Uterus (tissue), 4 donors: ENCODE measurements around the gene ANKRD11. TPM values are rescaled to one million over a fixed set of nuclear protein-coding genes. Genes with fewer than 3 reads are reported as not detected.

Experiments used
- DNase-seq, 2 donors: peaks; one replicate each; pipeline ENCODE4 v3.0.0-alpha.2; 2019 to 2020
- H3K27ac ChIP-seq, 2 donors: fragments of 200-600 bp; sonication (generic); 1 replicate in 1 of 2; 2 replicates in 1 of 2; pipeline ENCODE4 v1.5.1; 2016 to 2018
- H3K27me3 ChIP-seq, 2 donors: fragments of 200-600 bp; sonication (generic); one replicate each; pipeline ENCODE4 v1.5.1; 2018 to 2019; ENCODE audit warnings: control low read depth in 1 of 2
- H3K36me3 ChIP-seq, 2 donors: fragments of 200-600 bp; sonication (generic); one replicate each; pipeline ENCODE4 v1.5.1; 2019; ENCODE audit warnings: control low read depth in 1 of 2
- H3K4me1 ChIP-seq, 2 donors: fragments of 200-600 bp; sonication (generic); one replicate each; pipeline ENCODE4 v1.5.1; 2018 to 2019; ENCODE audit warnings: control low read depth in 1 of 2
- H3K4me3 ChIP-seq, 2 donors: fragments of 200-600 bp; sonication (generic); 1 replicate in 1 of 2; 2 replicates in 1 of 2; pipeline ENCODE4 v1.5.1; 2018 to 2019; ENCODE audit warnings: mild to moderate bottlenecking in 1 of 2
- H3K9me3 ChIP-seq, 2 donors: fragments of 200-600 bp; sonication (generic); one replicate each; pipeline ENCODE4 v1.5.1; 2019; ENCODE audit warnings: control low read depth in 1 of 2
- POLR2A ChIP-seq, 2 donors: fragments of 450-650 bp; IDR thresholded peaks; one replicate each; pipeline ENCODE4 v1.6.1; 2016; ENCODE audit warnings: antibody characterized with exemption in 2 of 2, mild to moderate bottlenecking in 1 of 2, moderate library complexity in 1 of 2
- intact Hi-C: fragments of 100-400 bp; cut with DNase I; formaldehyde crosslinking; loops from one replicate; pipeline ENCODE4 v1.15.1; 2023; ENCODE audit warnings: low total_unique reads
- total RNA-seq, 4 donors: library from RNA; depleted of rRNA in 3 of 4; stranded (reverse); fragments of >200 nt in 3 of 4; gene quantifications; one replicate each; pipeline versions ENCODE4 v1.1.0 to v1.2.4, GENCODE V29; 2014 to 2023
- TF ChIP-seq, protein P1 (sequence below), 4 experiments: fragments of 200-600 bp in 2 of 4; fragments of 450-650 bp in 2 of 4; sonication (generic) in 2 of 4; IDR thresholded peaks; one replicate each; pipeline ENCODE4 v1.5.1; 2016 to 2019; ENCODE audit warnings: antibody characterized with exemption in 4 of 4, mild to moderate bottlenecking in 2 of 4, moderate library complexity in 1 of 4
- donor health status: DM: yes; HTN: yes; CAD: no.

The ANKRD11 gene
- total RNA-seq, 4 donors from 2014 or later: 20.5 to 182 (median 45.5) TPM

GRCh38 chr16:89420204-89420603 is 70.2 kb downstream of the ANKRD11 start:
- Histone ChIP-seq H3K36me3 (no peaks in the 10 kb centered on the region), H3K4me3 (no peak overlapping the region), H3K4me1 (peaks cover 3 to 10% of the 10 kb centered on the region in 2 donors), H3K9me3 (no peaks in the 10 kb centered on the region), H3K27me3 (no peaks in the 10 kb centered on the region), H3K27ac (no peak overlapping the region)
- DNase-seq: no peak
- intact Hi-C loops: no loop called here
- no peak for TF ChIP-seq POLR2A (IDR thresholded peaks at IDR 0.05)
- TF ChIP-seq, protein P1, sequence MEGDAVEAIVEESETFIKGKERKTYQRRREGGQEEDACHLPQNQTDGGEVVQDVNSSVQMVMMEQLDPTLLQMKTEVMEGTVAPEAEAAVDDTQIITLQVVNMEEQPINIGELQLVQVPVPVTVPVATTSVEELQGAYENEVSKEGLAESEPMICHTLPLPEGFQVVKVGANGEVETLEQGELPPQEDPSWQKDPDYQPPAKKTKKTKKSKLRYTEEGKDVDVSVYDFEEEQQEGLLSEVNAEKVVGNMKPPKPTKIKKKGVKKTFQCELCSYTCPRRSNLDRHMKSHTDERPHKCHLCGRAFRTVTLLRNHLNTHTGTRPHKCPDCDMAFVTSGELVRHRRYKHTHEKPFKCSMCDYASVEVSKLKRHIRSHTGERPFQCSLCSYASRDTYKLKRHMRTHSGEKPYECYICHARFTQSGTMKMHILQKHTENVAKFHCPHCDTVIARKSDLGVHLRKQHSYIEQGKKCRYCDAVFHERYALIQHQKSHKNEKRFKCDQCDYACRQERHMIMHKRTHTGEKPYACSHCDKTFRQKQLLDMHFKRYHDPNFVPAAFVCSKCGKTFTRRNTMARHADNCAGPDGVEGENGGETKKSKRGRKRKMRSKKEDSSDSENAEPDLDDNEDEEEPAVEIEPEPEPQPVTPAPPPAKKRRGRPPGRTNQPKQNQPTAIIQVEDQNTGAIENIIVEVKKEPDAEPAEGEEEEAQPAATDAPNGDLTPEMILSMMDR (IDR thresholded peaks at IDR 0.05): no peak

DNA sequence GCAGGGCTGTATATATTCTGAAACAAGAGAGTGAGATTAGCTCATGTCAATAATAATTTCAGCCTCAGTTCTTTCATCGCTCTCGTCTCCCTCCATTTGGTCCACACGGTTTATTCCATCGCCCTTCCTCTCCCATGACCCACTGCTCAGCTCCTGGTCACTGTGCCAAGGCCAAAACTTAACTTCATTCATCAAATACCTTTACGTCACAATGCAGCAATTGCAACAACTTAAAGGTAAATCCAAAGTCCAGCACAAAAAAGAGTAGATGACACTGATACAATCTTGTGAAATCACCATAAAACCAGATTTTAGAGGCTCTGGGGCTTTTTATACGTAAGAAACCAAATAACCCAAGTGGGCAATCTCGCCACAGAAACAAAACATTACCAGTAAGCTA is 72.0 kb downstream of the ANKRD11 start:
- H3K27me3 ChIP-seq: no peaks in the 10 kb centered on the region
- TF ChIP-seq POLR2A (IDR thresholded peaks at IDR 0.05): no peak
- TF ChIP-seq, protein P1 (IDR thresholded peaks at IDR 0.05): no peak
- no peak overlapping the region for H3K27ac ChIP-seq
- H3K4me3 ChIP-seq: no peak overlapping the region
- no peaks in the 10 kb centered on the region for H3K36me3 ChIP-seq
- peaks cover 3 to 10% of the 10 kb centered on the region in 2 donors for H3K4me1 ChIP-seq
- no peaks in the 10 kb centered on the region for H3K9me3 ChIP-seq
- intact Hi-C loops: no loop called here
- no peak for DNase-seq

GRCh38 chr16:89417352-89417751 is 73.0 kb downstream of the ANKRD11 start:
- Histone ChIP-seq H3K9me3 (no peaks in the 10 kb centered on the region), H3K27ac (no peak overlapping the region), H3K27me3 (no peaks in the 10 kb centered on the region), H3K4me3 (no peak overlapping the region), H3K36me3 (no peaks in the 10 kb centered on the region), H3K4me1 (peaks cover 0 to 7% of the 10 kb centered on the region in 2 donors)
- DNase-seq: no peak
- TF ChIP-seq, protein P1 (IDR thresholded peaks at IDR 0.05): no peak
- TF ChIP-seq POLR2A (IDR thresholded peaks at IDR 0.05): no peak
- intact Hi-C loops: no loop called here

DNA sequence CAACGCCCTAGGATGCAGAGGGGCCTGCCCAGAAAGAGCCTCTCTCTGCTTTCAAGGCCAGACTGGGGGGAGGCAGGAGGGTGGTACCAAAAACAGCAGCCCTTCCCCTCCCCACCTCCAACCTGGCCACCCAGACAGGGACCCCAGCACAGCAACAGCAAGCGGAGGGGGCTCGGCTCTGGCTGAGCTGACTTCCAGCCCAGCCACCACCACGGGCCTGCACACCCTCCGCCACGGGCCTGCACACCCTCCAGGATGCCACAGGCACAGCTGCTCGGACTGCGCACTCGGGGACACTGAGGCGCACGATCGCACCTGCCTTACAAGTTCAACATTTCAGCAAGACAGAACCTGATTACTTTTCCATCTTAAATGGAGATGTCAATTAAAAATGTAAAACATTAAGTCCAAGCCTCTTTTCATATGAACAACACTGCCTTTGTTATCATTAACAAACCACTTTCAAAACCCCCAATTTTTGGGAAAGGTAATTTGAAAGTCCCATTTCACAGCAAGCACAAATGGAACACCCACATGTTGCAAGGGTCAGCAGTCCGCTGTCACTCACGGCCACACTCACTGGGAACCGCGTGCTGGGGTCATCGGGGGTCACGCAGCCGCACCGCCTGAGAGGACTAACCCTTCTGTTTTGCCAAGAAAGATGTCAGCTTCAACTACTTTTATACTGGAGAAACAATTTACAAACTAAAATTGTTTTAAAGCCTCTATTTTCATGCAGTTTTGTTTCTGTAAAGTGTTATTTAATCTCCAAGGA is 76.4 kb downstream of the ANKRD11 start:
- peaks cover 14 to 18% of the 10 kb centered on the region in 2 donors for H3K4me1 ChIP-seq
- no peaks in the 10 kb centered on the region for H3K9me3 ChIP-seq
- intact Hi-C loops: no loop called here
- no peaks in the 10 kb centered on the region for H3K36me3 ChIP-seq
- no peak overlapping the region for H3K4me3 ChIP-seq
- no peaks in the 10 kb centered on the region for H3K27me3 ChIP-seq
- DNase-seq: no peak
- H3K27ac ChIP-seq: no peak overlapping the region
- TF ChIP-seq POLR2A (IDR thresholded peaks at IDR 0.05): no peak
- TF ChIP-seq, protein P1 (IDR thresholded peaks at IDR 0.05): no peak

GRCh38 chr16:89412811-89413210 is 77.5 kb downstream of the ANKRD11 start:
- no peaks in the 10 kb centered on the region for H3K9me3 ChIP-seq
- H3K4me3 ChIP-seq: no peak overlapping the region
- H3K4me1 ChIP-seq: peaks cover 19 to 25% of the 10 kb centered on the region in 2 donors
- TF ChIP-seq, protein P1 (IDR thresholded peaks at IDR 0.05): no peak
- no peak for TF ChIP-seq POLR2A (IDR thresholded peaks at IDR 0.05)
- intact Hi-C loops: no loop called here
- DNase-seq: no peak
- H3K36me3 ChIP-seq: no peaks in the 10 kb centered on the region
- no peaks in the 10 kb centered on the region for H3K27me3 ChIP-seq
- H3K27ac ChIP-seq: no peak overlapping the region
